SK-N-SH treated with all-trans-retinoic acid at 6 μM for 48 hours (cell line): Measurements from ENCODE around the gene GREB1.

Source experiments
- PATZ1 ChIP-seq: fragments of 250-450 bp; sonication (Bioruptor Pico); IDR thresholded peaks from 2 replicates; pipeline ENCODE4 v1.8.0; 2020; ENCODE audit warnings: mild to moderate bottlenecking, moderate library complexity, borderline replicate concordance
- ZNF70 ChIP-seq: fragments of 450-650 bp; formaldehyde crosslinking; IDR thresholded peaks from 2 replicates; pipeline ENCODE4 v1.5.0; 2020; ENCODE audit warnings: mild to moderate bottlenecking, moderate library complexity
- ZNF8 ChIP-seq: fragments of 450-650 bp; formaldehyde crosslinking; IDR thresholded peaks from 2 replicates; pipeline ENCODE4 v1.5.0; 2020; ENCODE audit warnings: mild to moderate bottlenecking, moderate library complexity

GRCh38 chr2:11613297-11613696 lies 79.5 kb downstream of the GREB1 start:
- no peak for TF ChIP-seq ZNF70
- no peak for TF ChIP-seq ZNF8 (CRISPR knock-in tag)
- no peak for TF ChIP-seq PATZ1
